HepG2 (cell line): ENCODE measurements around the gene USP5. TPM values are rescaled to one million over a fixed set of nuclear protein-coding genes. Genes with fewer than 3 reads are reported as not detected.

Experiments used
- CHD4 ChIP-seq: fragments of 200-600 bp; sonication (generic); IDR thresholded peaks from 2 replicates; pipeline ENCODE4 v1.7.0; 2017; ENCODE audit warnings: mild to moderate bottlenecking, low read length, borderline replicate concordance
- ELF4 ChIP-seq: sonication (generic); formaldehyde crosslinking; IDR thresholded peaks from 2 replicates; pipeline ENCODE4 v1.5.0; 2020; ENCODE audit warnings: missing genetic modification reagents, mild to moderate bottlenecking, moderate library complexity, borderline replicate concordance
- ETV6 ChIP-seq: sonication (generic); formaldehyde crosslinking; conservative IDR thresholded peaks from 2 replicates; pipeline ENCODE4 v1.4.0; 2020; ENCODE audit warnings: missing genetic modification reagents
- HDAC2 ChIP-seq: sonication (generic); formaldehyde crosslinking; IDR thresholded peaks from 2 replicates; pipeline ENCODE4 v1.4.0; 2020; ENCODE audit warnings: missing genetic modification reagents
- IKZF4 ChIP-seq: sonication (generic); formaldehyde crosslinking; IDR thresholded peaks from 2 replicates; pipeline ENCODE4 v1.5.1; 2020; ENCODE audit warnings: borderline replicate concordance, mild to moderate bottlenecking, low read depth, missing genetic modification reagents; ENCODE audit errors: not compliant biosample characterization
- JUN ChIP-seq: sonication (generic); formaldehyde crosslinking; IDR thresholded peaks from 2 replicates; pipeline ENCODE4 v1.4.0; 2020; ENCODE audit warnings: mild to moderate bottlenecking, missing genetic modification reagents
- MAZ ChIP-seq, 2 experiments: sonication (generic) in 1 of 2; formaldehyde crosslinking in 1 of 2; IDR thresholded peaks; 2 replicates each; pipeline versions ENCODE4 v1.5.0 to v1.6.1; 2012 to 2020; ENCODE audit warnings: low read depth in 2 of 2, mild to moderate bottlenecking in 2 of 2, borderline replicate concordance in 1 of 2, improper control_type of control experiment in 1 of 2, low read length in 1 of 2, missing genetic modification reagents in 1 of 2, moderate library complexity in 1 of 2
- MTA1 ChIP-seq: sonication (generic); formaldehyde crosslinking; IDR thresholded peaks from 2 replicates; pipeline ENCODE4 v1.4.0; 2020; ENCODE audit warnings: missing genetic modification reagents, mild to moderate bottlenecking, borderline replicate concordance
- MZF1 ChIP-seq: sonication (generic); formaldehyde crosslinking; IDR thresholded peaks from 2 replicates; pipeline ENCODE4 v1.8.1; 2023; ENCODE audit warnings: mild to moderate bottlenecking, missing genetic modification reagents, borderline replicate concordance
- NR2F1 ChIP-seq, 2 experiments: fragments of 450-650 bp in 1 of 2; formaldehyde crosslinking in 1 of 2; IDR thresholded peaks; 2 replicates each; pipeline versions ENCODE4 v1.5.0 to v1.6.1; 2016 to 2020; ENCODE audit warnings: mild to moderate bottlenecking in 1 of 2, missing compliant biosample characterization in 1 of 2, missing genetic modification reagents in 1 of 2, moderate library complexity in 1 of 2
- REL ChIP-seq: sonication (generic); formaldehyde crosslinking; conservative IDR thresholded peaks from 2 replicates; pipeline ENCODE4 v1.8.0; 2022; ENCODE audit warnings: mild to moderate bottlenecking, missing genetic modification reagents, moderate library complexity
- TCF7L2 ChIP-seq: IDR thresholded peaks from 2 replicates; pipeline ENCODE4 v1.6.1; 2011; ENCODE audit warnings: mild to moderate bottlenecking, low read depth, low read length, moderate library complexity
- XBP1 ChIP-seq: sonication (generic); formaldehyde crosslinking; IDR thresholded peaks from 2 replicates; pipeline ENCODE4 v1.5.0; 2020; ENCODE audit warnings: missing genetic modification reagents
- ZNF34 ChIP-seq: sonication (generic); formaldehyde crosslinking; IDR thresholded peaks from 2 replicates; pipeline ENCODE4 v1.4.0; 2020; ENCODE audit warnings: mild to moderate bottlenecking, missing genetic modification reagents, borderline replicate concordance
- ZNF615 ChIP-seq: sonication (generic); formaldehyde crosslinking; IDR thresholded peaks from 2 replicates; pipeline ENCODE4 v1.5.0; 2020; ENCODE audit warnings: mild to moderate bottlenecking, missing genetic modification reagents, borderline replicate concordance
- ZNF674 ChIP-seq: sonication (generic); formaldehyde crosslinking; IDR thresholded peaks from 2 replicates; pipeline ENCODE4 v1.5.0; 2020; ENCODE audit warnings: low read depth, mild to moderate bottlenecking, missing genetic modification reagents
- polyA plus RNA-seq, 8 experiments: library from polyadenylated mRNA; depleted of rRNA in 3 of 8; stranded (reverse) in 7 of 8; unstranded in 1 of 8; fragments of >200 nt; fragmentation: Illumina TruSeq in 4 of 8; extraction: Trizol in 4 of 8; gene quantifications; 2 replicates each; pipeline versions ENCODE4 v1.2.1 to v1.2.3, GENCODE V29; 2011 to 2016; ENCODE audit warnings: low read depth in 4 of 8, missing spikeins in 1 of 8, mixed read lengths in 1 of 8; ENCODE audit not compliant: insufficient read depth in 1 of 8
- total RNA-seq, 5 experiments: library from RNA; depleted of rRNA; stranded (reverse); fragments of >200 nt; fragmentation: Illumina TruSeq; extraction: Trizol; gene quantifications; 2 replicates each; pipeline ENCODE4 v1.2.3, GENCODE V29; 2016; ENCODE audit warnings: low read depth in 1 of 5
- TF ChIP-seq, protein P1 (sequence below): sonication (generic); formaldehyde crosslinking; IDR thresholded peaks from 2 replicates; pipeline ENCODE4 v1.5.0; 2020; ENCODE audit warnings: missing genetic modification reagents, mild to moderate bottlenecking, borderline replicate concordance
- TF ChIP-seq, protein P2 (sequence below): sonication (generic); formaldehyde crosslinking; IDR thresholded peaks from 2 replicates; pipeline ENCODE4 v1.5.0; 2020; ENCODE audit warnings: missing genetic modification reagents
- TF ChIP-seq, protein P3 (sequence below): sonication (generic); formaldehyde crosslinking; IDR thresholded peaks from 2 replicates; pipeline ENCODE4 v1.5.1; 2020; ENCODE audit warnings: missing genetic modification reagents, mild to moderate bottlenecking, borderline replicate concordance
- TF ChIP-seq, protein P4 (sequence below): IDR thresholded peaks from 2 replicates; pipeline ENCODE4 v1.6.1; 2016
- TF ChIP-seq, protein P5 (sequence below): sonication (generic); formaldehyde crosslinking; IDR thresholded peaks from 2 replicates; pipeline ENCODE4 v1.5.0; 2020; ENCODE audit warnings: mild to moderate bottlenecking, missing genetic modification reagents, moderate library complexity

Gene USP5
- total and polyA plus RNA-seq, 2 of the 13 experiments (the other 11 are each of a cell fraction or from before 2014, with no cell fraction given), result 39.6 to 56.0 TPM

DNA sequence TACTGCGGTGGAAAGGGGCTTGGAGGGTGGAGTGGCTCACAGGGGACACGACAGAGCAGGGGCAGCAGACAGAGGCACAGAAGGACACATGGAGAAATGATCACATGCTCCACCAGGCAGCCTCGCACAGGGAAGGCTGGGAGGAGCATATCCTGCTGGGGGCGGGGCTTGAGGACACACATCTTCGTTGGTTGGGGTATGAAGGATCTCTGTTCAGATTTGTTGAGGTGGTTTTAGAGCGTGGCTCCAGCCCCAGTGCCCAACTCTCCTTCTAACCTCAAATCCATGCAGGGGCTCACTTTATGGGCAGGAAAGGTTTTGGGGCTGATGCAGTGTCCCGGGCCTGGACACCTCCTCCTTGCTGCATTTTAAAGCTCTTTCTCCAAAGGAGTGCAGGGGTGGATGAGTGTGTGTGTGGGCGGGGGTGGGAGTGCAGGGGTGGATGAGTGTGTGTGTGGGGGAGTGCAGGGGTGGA, 24.5 kb upstream of the USP5 start (continued):
- no peak for TF ChIP-seq JUN (CRISPR knock-in tag)
- TF ChIP-seq, protein P1, sequence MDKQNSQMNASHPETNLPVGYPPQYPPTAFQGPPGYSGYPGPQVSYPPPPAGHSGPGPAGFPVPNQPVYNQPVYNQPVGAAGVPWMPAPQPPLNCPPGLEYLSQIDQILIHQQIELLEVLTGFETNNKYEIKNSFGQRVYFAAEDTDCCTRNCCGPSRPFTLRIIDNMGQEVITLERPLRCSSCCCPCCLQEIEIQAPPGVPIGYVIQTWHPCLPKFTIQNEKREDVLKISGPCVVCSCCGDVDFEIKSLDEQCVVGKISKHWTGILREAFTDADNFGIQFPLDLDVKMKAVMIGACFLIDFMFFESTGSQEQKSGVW (CRISPR knock-in tag), result no peak
- TF ChIP-seq, protein P2, sequence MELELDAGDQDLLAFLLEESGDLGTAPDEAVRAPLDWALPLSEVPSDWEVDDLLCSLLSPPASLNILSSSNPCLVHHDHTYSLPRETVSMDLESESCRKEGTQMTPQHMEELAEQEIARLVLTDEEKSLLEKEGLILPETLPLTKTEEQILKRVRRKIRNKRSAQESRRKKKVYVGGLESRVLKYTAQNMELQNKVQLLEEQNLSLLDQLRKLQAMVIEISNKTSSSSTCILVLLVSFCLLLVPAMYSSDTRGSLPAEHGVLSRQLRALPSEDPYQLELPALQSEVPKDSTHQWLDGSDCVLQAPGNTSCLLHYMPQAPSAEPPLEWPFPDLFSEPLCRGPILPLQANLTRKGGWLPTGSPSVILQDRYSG (CRISPR knock-in tag), result no peak
- TF ChIP-seq CHD4, result no peak
- no peak for TF ChIP-seq ZNF34 (CRISPR knock-in tag)
- TF ChIP-seq HDAC2 (CRISPR knock-in tag), result no peak
- TF ChIP-seq IKZF4 (CRISPR knock-in tag), result no peak
- TF ChIP-seq ETV6 (CRISPR knock-in tag), result no peak
- TF ChIP-seq, protein P3, sequence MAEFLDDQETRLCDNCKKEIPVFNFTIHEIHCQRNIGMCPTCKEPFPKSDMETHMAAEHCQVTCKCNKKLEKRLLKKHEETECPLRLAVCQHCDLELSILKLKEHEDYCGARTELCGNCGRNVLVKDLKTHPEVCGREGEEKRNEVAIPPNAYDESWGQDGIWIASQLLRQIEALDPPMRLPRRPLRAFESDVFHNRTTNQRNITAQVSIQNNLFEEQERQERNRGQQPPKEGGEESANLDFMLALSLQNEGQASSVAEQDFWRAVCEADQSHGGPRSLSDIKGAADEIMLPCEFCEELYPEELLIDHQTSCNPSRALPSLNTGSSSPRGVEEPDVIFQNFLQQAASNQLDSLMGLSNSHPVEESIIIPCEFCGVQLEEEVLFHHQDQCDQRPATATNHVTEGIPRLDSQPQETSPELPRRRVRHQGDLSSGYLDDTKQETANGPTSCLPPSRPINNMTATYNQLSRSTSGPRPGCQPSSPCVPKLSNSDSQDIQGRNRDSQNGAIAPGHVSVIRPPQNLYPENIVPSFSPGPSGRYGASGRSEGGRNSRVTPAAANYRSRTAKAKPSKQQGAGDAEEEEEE (CRISPR knock-in tag), result no peak
- TF ChIP-seq MTA1 (CRISPR knock-in tag), result no peak
- TF ChIP-seq REL (CRISPR knock-in tag), result no peak
- TF ChIP-seq, protein P4, sequence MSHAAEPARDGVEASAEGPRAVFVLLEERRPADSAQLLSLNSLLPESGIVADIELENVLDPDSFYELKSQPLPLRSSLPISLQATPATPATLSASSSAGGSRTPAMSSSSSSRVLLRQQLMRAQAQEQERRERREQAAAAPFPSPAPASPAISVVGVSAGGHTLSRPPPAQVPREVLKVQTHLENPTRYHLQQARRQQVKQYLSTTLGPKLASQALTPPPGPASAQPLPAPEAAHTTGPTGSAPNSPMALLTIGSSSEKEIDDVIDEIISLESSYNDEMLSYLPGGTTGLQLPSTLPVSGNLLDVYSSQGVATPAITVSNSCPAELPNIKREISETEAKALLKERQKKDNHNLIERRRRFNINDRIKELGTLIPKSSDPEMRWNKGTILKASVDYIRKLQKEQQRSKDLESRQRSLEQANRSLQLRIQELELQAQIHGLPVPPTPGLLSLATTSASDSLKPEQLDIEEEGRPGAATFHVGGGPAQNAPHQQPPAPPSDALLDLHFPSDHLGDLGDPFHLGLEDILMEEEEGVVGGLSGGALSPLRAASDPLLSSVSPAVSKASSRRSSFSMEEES (CRISPR knock-in tag), result peak; percentile 81
- TF ChIP-seq XBP1, result no peak
- no peak for TF ChIP-seq MAZ (IDR thresholded peaks at IDR 0.05; ENCODE audit: borderline replicate concordance, low read depth, low read length)
- TF ChIP-seq MAZ (CRISPR knock-in tag; IDR thresholded peaks at IDR 0.05; ENCODE audit: low read depth), result no peak
- no peak for TF ChIP-seq ELF4
- no peak for TF ChIP-seq NR2F1 (CRISPR knock-in tag; IDR thresholded peaks at IDR 0.05)
- TF ChIP-seq TCF7L2, result no peak
- TF ChIP-seq ZNF615, result no peak
- TF ChIP-seq MZF1 (CRISPR knock-in tag), result no peak
- TF ChIP-seq, protein P5, sequence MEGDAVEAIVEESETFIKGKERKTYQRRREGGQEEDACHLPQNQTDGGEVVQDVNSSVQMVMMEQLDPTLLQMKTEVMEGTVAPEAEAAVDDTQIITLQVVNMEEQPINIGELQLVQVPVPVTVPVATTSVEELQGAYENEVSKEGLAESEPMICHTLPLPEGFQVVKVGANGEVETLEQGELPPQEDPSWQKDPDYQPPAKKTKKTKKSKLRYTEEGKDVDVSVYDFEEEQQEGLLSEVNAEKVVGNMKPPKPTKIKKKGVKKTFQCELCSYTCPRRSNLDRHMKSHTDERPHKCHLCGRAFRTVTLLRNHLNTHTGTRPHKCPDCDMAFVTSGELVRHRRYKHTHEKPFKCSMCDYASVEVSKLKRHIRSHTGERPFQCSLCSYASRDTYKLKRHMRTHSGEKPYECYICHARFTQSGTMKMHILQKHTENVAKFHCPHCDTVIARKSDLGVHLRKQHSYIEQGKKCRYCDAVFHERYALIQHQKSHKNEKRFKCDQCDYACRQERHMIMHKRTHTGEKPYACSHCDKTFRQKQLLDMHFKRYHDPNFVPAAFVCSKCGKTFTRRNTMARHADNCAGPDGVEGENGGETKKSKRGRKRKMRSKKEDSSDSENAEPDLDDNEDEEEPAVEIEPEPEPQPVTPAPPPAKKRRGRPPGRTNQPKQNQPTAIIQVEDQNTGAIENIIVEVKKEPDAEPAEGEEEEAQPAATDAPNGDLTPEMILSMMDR (CRISPR knock-in tag), result no peak
- no peak for TF ChIP-seq ZNF674
